MG63 (cell line): ENCODE data around the gene FBXO11. TPM values are rescaled to one million over a fixed set of nuclear protein-coding genes. Genes with fewer than 3 reads are reported as not detected.

Experiments used
- DNase-seq: peaks from one replicate; pipeline ENCODE4 v3.0.0-alpha.2; 2020
- H3K27me3 ChIP-seq: fragments of 250-450 bp; sonication (Bioruptor Pico); 2 replicates; pipeline ENCODE4 v1.5.1; 2020; ENCODE audit warnings: mild to moderate bottlenecking, moderate library complexity
- H3K36me3 ChIP-seq: fragments of 250-450 bp; sonication (Bioruptor Pico); 2 replicates; pipeline ENCODE4 v1.5.1; 2020; ENCODE audit warnings: mild to moderate bottlenecking, moderate library complexity
- H3K4me3 ChIP-seq: fragments of 250-450 bp; sonication (Bioruptor Pico); 2 replicates; pipeline ENCODE4 v1.5.1; 2020; ENCODE audit warnings: mild to moderate bottlenecking, moderate library complexity
- H3K9me3 ChIP-seq: fragments of 250-450 bp; sonication (Bioruptor Pico); 2 replicates; pipeline ENCODE4 v1.5.1; 2020; ENCODE audit warnings: mild to moderate bottlenecking, moderate library complexity
- total RNA-seq: library from RNA; depleted of rRNA; stranded (reverse); fragments of >200 nt; shearing (Covaris generic); gene quantifications from 2 replicates; pipeline ENCODE4 v1.2.3, GENCODE V29; 2014; ENCODE audit warnings: low replicate concordance

FBXO11 gene
- total RNA-seq, 1 experiment from 2014 or later = 22.2 TPM

DNA sequence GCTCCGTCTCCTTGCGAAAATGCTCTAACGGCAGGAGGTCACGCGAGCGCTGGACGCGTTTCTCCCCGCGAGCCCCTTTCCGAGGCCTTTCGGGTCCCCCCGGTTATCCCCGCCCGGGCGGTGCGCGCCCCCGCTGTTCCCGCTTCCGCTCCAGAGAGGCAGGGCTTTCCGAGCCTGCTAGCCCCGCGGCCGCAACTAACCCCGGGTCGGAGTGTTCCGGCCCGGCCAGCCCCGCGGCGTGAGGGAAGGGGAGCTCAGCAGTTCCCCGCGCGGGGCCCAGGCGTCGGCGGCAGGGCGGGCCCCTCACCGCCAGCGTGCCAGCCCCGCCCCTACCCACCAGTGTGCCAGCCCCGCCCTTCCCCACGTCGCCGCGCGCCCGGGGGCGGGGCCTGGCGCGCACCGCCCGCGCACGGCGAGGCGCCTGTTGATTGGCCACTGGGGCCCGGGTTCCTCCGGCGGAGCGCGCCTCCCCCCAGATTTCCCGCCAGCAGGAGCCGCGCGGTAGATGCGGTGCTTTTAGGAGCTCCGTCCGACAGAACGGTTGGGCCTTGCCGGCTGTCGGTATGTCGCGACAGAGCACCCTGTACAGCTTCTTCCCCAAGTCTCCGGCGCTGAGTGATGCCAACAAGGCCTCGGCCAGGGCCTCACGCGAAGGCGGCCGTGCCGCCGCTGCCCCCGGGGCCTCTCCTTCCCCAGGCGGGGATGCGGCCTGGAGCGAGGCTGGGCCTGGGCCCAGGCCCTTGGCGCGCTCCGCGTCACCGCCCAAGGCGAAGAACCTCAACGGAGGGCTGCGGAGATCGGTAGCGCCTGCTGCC is 123.4 kb downstream of the FBXO11 start, which contains the start of gene MSH6:
Gene MSH6 (plus strand): TSS at position 475 of the 815 bp plus-strand sequence. CDS start 89 bp downstream, at position 564.
- Histone ChIP-seq H3K4me3 (peak within 1 kb of the TSS; percentile 87), H3K9me3 (no peaks in the 10 kb centered on the region), H3K27me3 (no peaks in the 10 kb centered on the region), H3K36me3 (peaks cover 23% of the 10 kb centered on the region)
- peak; percentile 87 for DNase-seq

DNA sequence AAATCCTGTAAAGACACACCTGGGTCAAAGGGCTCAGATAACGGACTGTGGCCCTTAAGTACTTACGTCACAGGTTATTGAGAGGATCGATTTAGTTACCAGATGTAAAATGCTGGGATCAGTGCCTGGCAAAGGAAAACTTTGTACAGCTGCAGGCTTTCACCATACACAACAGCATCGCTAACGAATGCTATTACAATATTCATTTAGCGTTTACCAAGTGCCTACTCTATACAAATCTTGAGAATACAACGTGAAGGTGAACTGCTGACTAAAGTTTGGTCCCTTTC is 124.0 kb downstream of the FBXO11 start:
- H3K36me3 ChIP-seq = peaks cover 22% of the 10 kb centered on the region
- DNase-seq = no peak
- no peaks in the 10 kb centered on the region for H3K9me3 ChIP-seq
- peak overlapping the region; percentile 87 for H3K4me3 ChIP-seq
- no peaks in the 10 kb centered on the region for H3K27me3 ChIP-seq

DNA sequence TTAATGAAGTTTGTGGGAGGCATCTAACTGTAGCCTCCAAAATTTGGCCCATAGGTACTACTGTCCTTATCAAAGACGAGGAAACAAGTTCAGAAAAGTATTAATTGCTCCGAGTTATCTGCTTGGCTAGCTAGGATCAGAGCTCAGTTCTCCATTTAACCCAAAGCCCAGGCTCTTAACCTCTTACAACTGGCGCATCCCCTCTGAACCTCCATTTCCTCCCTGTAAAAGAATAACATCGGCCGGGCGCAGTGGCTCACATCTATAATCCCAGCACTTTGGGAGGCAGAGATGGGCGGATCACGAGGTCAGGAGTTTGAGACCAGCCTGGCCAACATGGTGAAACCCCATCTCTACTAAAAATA is 126.9 kb downstream of the FBXO11 start:
- DNase-seq = no peak
- H3K27me3 ChIP-seq = no peaks in the 10 kb centered on the region
- peaks cover under 1% of the 10 kb centered on the region for H3K36me3 ChIP-seq
- H3K9me3 ChIP-seq = no peaks in the 10 kb centered on the region
- no peak overlapping the region for H3K4me3 ChIP-seq

DNA sequence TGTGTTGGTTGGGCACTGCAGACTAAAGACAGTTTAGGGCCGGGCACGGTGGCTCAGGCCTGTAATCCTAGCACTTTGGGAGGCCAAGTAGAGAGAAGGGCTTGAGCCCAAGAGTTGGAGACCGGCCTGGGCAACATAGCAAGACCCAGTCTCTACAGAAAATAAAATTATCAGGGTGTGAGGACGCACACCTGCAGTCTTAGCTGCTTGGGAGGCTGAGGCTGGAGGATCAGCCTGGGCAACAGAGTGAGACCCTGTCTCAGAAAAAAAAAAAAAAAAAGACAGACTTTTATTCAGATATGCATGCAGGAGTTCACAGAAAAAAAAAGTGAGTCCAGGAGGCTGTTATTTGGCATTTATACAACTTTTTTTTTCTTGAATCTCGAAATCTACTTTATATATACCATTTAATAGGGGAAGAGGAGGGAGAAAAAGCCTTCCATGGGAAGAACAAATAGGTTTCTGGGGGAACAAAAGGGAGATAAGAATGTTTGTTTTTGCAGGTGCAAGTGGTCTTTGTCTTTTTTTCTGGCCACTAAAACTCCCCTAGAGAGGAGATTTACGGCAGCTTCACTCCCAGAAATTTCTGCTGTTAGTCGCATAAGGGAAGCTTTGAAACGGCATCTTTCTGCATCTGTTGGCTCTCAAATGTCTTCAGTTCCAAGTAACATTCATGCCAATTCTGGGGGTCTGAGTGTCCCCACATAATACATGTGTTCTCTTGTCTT is 127.4 kb downstream of the FBXO11 start:
- Histone ChIP-seq H3K4me3 (no peak overlapping the region), H3K36me3 (no peaks in the 10 kb centered on the region), H3K27me3 (no peaks in the 10 kb centered on the region), H3K9me3 (no peaks in the 10 kb centered on the region)
- DNase-seq = no peak

DNA sequence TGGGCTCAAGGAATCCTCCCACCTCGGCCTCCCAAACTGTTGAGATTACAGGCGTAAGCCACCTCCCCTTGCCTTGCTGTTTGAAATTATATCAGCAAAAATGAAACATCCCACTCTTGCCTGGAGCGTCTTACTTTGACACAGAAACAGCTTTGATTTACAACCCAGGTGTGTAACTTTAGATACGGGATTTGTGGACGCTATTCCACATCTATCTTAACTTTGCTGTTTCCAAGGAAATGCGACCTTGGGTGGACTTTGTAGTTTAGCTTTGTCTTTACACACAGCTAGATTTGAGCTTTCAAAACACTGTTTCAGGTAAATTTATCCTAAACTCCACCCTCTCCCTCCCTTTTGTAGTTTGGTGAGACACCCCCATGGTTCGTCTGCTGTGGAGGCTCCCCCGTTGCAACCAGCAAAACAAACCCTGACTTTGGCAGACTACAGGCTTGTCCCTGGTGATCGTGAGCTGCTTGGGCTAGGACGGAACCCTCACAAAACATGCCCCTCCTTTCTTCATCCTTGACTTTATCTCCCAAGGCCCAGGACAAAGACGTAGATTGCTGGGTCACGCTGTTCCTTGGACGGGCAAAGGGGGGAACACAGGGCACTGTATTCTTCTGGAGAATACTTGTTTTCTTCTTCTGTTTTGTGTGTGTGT is 128.9 kb downstream of the FBXO11 start:
- no peak overlapping the region for H3K4me3 ChIP-seq
- no peak for DNase-seq

DNA sequence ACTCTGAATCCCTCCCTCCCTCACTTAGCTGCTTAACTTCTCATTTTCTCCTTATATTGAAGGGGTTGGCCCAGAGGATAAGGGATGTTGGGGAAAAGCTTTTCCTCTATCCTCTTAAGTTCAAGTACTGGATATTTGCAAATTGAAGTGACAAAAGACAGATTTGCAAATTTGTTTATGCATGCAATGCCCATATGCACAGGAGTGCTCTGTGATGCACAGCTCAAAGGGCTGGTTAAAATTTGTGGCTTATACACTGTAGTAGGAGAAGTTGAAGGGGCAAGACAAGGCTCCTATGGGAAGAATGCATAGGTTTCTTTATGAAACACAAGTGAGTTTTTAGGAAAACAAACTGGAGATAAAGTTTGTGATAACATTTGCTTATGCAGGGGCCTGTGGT is 131.7 kb downstream of the FBXO11 start:
- H3K4me3 ChIP-seq = no peak overlapping the region
- H3K36me3 ChIP-seq = no peaks in the 10 kb centered on the region
- H3K9me3 ChIP-seq = peaks cover 8% of the 10 kb centered on the region
- no peak for DNase-seq
- no peaks in the 10 kb centered on the region for H3K27me3 ChIP-seq

More for the DNA sequence above, 128.9 kb downstream of the FBXO11 start:
- H3K9me3 ChIP-seq = no peaks in the 10 kb centered on the region
- no peaks in the 10 kb centered on the region for H3K27me3 ChIP-seq
- no peaks in the 10 kb centered on the region for H3K36me3 ChIP-seq

DNA sequence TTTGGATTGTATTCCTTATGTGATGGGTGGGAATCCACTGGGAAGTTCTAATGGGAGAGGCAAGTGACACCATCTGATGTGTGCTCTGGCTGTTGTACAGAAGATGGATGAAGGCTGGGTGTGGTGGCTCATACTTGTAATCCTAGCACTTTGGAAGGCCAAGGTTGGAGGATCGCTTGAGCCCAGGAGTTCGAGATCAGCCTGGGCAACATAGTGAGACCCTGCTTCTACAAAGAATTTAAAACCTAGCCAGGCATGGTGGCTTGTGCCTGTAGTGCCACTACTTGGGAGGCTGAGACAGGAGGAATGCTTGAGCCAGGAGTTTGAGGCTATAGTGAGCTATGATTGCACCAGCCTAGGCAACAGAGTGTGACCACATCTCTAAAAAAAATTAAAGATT is 134.0 kb downstream of the FBXO11 start:
- Histone ChIP-seq H3K9me3 (peaks cover 8% of the 10 kb centered on the region), H3K27me3 (no peaks in the 10 kb centered on the region), H3K4me3 (no peak overlapping the region), H3K36me3 (no peaks in the 10 kb centered on the region)
- no peak for DNase-seq

DNA sequence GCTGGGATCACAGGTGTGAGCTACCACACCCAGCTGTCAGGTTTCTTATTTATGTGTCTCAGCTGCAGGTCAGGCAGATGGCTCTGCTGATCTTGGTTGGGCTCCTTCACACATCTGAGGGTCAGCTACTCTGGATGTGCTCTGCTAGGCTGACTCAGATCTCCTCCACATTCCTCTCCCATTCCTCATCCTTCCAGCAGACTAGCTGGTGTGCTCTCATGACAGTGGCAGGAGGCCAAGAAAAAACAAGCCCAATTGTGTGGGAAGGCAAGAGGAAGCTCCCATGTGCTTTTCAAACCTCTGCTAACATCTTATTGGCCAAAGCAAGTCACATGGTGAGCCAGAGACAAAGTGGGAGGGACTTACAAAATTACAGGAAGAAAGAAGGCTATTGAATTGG is 135.1 kb downstream of the FBXO11 start:
- Histone ChIP-seq H3K9me3 (peaks cover 8% of the 10 kb centered on the region), H3K36me3 (no peaks in the 10 kb centered on the region), H3K27me3 (no peaks in the 10 kb centered on the region), H3K4me3 (no peak overlapping the region)
- DNase-seq = peak; percentile 64

DNA sequence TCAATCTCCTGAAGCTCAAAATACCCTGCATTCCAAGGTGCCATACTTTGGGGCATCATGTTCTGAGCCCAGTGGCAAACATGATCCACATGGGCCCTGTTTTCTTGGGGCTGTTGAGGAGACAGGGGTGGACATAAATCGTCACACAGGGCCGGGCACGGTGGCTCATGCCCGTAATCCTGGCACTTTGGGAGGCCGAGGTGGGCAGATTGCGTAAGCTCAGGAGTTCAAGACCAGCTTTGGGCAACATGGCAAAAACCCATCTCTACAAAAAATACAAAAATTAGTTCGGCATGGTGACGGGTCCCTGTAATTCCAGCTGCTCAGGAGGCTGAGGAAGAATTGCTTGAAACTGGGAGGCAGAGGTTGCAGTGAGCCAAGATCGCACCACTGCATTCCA is 137.0 kb downstream of the FBXO11 start:
- no peaks in the 10 kb centered on the region for H3K36me3 ChIP-seq
- no peak overlapping the region for H3K4me3 ChIP-seq
- H3K27me3 ChIP-seq = no peaks in the 10 kb centered on the region
- no peak for DNase-seq
- H3K9me3 ChIP-seq = peaks cover 8% of the 10 kb centered on the region

DNA sequence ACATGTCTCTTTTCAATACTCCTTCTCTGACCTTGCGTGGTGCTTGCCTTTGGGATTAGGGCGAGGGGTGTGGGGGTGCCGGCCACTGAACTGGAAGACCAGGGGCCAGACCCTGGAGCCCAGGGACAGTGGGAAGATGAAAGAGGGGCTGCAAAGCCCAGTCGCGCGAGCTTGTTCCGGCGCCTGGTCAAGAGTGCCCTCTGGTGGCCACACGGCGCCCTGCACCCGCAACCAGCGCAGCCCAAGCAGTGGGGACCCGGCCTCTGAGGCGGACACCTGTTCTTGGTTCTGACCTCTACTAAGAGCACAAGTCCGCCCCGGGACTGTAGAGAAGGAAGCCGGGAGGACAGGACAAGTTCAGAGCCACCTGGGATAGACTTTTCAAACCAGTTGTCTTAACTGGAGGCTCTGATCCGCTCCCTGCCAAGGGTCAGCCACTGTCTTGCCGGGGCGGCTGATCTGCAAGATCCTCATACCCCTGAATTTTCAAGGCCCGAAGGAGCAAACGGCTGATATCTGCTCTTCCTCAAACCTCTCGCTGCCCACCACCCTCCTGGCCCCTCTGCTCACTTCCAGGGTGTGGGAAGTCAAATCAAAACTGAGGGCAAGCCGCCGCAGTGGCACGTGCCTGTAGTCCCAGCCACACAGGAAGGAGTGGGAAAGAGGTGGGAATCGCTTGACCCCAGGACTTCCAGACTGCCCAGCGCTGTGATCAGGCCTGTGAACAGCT is 138.3 kb downstream of the FBXO11 start:
- H3K4me3 ChIP-seq = no peak overlapping the region
- no peaks in the 10 kb centered on the region for H3K27me3 ChIP-seq
- peaks cover 8% of the 10 kb centered on the region for H3K9me3 ChIP-seq
- H3K36me3 ChIP-seq = no peaks in the 10 kb centered on the region
- peak; percentile 26 for DNase-seq

DNA sequence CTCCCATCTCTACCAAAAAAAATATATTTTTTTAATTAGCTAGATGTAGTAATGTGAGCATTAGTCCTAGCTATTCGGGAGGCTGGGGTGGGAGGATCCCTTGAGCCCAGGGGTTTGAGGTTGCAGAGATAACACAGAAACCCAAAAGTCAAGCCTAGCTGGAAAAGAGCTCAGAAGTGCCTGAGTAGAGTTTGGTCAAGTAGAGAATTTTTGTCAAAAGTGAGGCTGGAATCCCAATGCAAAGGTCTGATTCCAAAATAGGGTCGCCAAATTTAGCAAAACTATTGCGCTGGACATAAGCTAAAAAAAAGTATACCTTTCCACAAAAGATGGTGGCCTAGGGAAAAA is 138.8 kb downstream of the FBXO11 start:
- H3K36me3 ChIP-seq = no peaks in the 10 kb centered on the region
- H3K9me3 ChIP-seq = peaks cover 8% of the 10 kb centered on the region
- H3K27me3 ChIP-seq = no peaks in the 10 kb centered on the region
- H3K4me3 ChIP-seq = no peak overlapping the region
- DNase-seq = no peak

DNA sequence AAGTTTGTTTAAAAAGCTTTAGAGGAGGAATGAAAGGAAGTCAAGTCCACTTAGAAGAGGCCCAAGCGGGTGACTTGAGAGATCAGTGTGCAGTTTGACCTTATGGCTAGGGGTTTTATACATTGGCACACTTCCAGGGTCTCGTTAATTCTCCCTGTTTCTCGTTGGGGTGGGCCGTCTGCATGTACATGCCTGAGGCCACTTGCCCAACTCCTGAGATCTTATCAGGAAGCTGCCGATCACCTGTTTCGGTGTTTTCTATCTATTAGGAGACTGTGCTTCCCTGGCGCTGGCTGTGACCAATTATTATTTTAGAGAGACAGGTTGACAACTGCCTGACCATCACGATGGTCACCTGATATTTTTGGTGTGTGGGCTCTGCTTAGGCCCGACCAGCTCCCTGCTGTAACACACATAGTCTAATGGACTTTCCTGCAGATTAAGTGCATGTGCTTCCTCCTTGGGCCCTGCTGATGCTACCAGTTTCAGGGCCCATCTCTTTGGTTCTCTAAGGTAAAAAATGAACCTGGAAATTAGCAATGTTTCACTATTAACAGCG is 154.4 kb downstream of the FBXO11 start:
- Histone ChIP-seq H3K4me3 (no peak overlapping the region), H3K9me3 (no peaks in the 10 kb centered on the region), H3K36me3 (no peaks in the 10 kb centered on the region), H3K27me3 (no peaks in the 10 kb centered on the region; the same call in 1 of the 2 replicates)
- no peak for DNase-seq

DNA sequence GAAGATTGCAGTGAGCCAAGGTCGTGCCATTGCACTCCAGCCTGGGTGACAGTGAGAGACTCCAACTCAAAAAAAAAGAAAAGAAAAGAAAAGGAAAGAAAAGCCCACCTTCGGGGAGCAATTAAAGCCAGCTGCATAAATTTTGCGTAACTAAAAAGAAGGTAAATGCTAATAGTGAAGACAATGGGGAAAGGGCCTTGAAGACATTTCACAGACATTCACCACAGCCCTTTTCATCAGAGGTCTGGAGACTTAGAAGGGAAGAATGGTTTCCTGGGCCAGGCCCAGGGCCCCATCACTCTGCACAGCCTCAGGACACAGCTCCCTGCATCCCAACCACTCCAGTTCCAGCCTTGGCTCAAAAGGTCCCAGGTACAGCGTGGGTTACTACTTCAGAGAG is 158.4 kb downstream of the FBXO11 start:
- Histone ChIP-seq H3K9me3 (no peaks in the 10 kb centered on the region), H3K27me3 (no peaks in the 10 kb centered on the region; the same call in 1 of the 2 replicates), H3K4me3 (no peak overlapping the region), H3K36me3 (no peaks in the 10 kb centered on the region)
- DNase-seq = no peak

DNA sequence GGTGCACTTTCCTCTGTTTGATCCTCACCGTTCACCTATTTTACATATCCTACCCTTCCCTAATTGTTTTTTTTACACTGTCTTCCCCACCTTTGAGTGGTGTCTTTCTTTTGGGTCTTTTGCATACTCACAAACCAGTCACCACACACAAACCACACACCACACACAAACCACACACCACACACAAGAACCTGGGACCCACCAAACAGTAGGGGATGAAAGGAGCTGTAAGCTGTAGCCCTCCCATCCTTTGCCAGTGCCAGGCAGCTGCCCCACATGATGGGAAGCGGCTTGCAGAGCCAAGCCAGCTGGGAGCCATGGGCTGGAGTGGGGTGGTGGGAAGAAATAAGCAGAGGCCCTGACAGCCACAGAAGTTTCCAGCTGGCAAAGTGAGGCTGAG is 162.2 kb downstream of the FBXO11 start:
- DNase-seq = no peak
- no peaks in the 10 kb centered on the region for H3K36me3 ChIP-seq
- peaks cover 2% of the 10 kb centered on the region; the same call in 1 of the 2 replicates for H3K27me3 ChIP-seq
- no peak overlapping the region for H3K4me3 ChIP-seq
- H3K9me3 ChIP-seq = no peaks in the 10 kb centered on the region

DNA sequence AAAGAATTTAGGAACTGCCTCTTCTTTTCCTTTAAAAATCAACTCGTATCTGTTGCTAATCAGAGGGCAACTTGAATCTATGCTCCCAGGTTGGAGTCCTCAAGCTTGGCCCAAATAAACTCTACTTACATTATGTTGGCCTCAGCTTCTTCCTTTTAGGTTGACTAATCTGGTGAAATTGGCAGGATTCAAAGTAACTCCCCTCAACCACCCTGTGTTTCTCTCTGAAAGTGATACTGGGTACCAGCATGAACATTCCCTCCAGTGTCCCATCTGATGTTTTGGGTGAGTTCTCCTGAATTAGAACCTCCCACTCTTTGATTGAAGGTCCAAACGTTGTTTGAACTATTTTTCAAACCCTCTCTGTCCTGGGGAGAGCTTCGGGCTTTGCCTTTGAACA is 164.7 kb downstream of the FBXO11 start:
- DNase-seq = no peak
- Histone ChIP-seq H3K27me3 (0 out of 2 replicates have a peak, but pooled peaks cover 2% of the 10 kb centered on the region), H3K36me3 (no peaks in the 10 kb centered on the region), H3K9me3 (no peaks in the 10 kb centered on the region), H3K4me3 (no peak overlapping the region)

DNA sequence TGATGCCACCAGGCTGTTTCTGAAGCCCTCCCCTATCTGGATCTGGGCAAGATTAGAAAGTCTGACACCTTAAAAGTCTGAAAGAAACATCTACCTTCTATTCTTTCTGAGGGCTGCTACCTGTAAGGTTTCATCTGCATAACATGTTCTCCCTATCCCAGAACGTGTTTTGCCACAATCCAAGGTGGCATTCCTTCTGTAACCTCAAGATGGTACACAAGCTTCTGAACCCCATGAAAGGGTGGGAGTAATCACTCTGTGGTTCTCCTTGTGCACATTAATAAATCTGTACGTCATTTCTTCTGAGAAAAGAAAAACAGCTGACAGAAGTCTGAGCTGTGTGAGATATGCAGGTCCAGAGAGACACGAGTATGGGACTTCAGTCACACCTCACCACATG is 165.2 kb downstream of the FBXO11 start:
- Histone ChIP-seq H3K9me3 (no peaks in the 10 kb centered on the region), H3K4me3 (no peak overlapping the region), H3K27me3 (0 out of 2 replicates have a peak, but pooled peaks cover 2% of the 10 kb centered on the region), H3K36me3 (no peaks in the 10 kb centered on the region)
- no peak for DNase-seq
